Measurements from ENCODE around the gene BCL2L12.

BCL2L12 gene

DNA sequence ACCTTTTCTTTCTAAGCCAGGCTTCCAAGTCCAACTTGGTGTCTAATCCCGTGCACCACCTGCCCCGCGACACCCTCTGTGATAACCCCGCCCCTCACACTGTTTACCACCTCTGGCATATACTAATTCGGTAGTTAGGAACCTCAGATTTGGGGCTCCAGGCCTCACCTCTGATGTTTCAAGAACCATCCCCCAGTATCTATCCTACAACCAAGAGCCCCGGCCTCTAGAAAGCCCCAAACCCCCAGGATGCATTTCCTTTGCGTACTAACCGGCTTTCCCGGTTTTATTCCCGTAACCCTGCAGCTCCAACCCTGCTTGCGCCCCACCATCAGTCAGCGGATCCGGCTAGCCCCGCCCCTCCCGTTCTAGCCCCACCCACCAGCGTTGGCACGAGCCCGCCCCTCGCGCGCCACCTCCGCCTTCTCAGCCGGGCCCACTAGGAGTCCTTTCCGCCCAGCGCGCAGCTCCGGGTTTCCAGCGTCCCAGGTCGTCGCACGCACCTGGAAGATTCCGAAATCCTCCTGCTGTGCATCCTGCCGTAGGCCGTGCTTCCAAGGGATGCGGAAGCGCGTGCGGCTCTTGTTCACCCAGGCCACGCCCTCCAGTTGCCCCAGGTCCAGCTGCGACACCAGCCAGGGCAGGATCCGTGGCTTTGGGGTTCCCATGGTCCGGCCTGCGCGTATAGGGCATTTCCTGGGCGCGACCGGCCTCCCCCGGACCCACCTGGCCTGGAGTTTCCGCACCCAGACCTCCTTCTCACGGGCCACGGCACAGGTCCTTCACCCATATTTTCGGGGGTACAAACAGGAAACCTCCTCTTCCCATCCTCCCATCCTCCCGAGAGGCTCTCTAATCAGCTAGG is 1.3 kb upstream of the BCL2L12 start:
- peak; percentile 98 for DNase-seq (ENCODE audit: low spot score)

GRCh38 chr19:49665036-49665350 is 740 bp upstream of the BCL2L12 start:
- DNase-seq (ENCODE audit: low spot score) = no peak

DNA sequence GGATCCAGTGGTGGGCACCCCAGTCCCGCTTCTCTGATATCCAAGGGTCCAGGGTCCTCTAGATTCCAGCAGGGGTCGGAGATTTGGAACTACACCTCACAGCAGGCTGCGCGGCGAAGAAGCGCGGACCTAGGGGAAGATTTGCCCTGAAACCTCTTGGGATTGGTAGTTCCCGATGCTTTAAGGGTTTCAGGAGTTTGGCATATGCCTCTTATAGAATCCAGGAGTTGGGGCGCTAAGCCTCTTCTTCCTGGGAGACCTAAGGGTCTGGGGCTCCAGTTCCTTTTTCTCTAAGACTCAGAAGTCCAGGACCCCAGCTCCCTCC is 349 bp downstream of the BCL2L12 start:
- no peak for DNase-seq (ENCODE audit: low spot score)

- DNase-seq (ENCODE audit: low spot score) = no peak
These were observed 1.7 kb downstream of the BCL2L12 start for GRCh38 chr19:49667473-49667872.

- DNase-seq (ENCODE audit: low spot score) = no peak
These were observed 3.8 kb downstream of the BCL2L12 start for GRCh38 chr19:49669516-49669915.

DNA sequence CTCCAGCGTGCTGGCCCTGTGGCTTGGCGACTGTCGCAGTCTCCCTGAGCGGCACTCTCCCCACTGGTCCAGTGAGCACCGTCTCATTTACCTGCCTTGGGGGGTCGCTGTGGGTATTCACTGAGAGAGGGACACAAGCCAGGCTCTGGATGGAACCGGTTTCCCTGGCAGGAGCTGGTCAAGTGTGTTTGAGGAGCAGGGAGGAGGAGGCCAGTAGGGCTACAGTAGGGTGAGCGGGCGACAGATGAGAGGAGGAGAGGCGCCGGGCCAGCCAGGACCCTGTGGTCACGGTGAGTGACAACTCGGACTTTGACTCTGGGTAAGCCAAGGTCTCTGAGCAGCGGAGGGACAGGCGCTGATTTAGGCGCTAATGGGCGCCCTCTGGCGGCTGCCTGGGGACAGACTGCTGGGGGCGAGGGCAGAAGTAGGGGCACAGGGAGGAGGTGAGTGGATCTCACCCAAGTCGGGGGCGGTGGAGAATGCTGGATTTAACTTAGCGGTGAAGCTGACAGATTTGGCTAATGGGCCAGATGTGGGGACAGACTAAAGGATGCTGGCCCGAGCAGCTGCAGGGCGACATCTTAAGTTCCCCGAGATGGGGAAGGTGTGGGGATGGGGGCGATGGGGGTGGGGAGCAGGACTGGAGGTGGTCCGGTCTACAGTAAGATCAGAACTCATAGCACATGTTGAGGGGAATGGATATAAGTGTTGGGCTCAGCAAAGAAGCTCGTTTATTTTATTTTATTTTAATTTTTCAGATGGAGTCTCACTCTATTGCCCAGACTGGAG is 6.6 kb downstream of the BCL2L12 start:
- DNase-seq (ENCODE audit: low spot score) = peak; percentile 89

DNA sequence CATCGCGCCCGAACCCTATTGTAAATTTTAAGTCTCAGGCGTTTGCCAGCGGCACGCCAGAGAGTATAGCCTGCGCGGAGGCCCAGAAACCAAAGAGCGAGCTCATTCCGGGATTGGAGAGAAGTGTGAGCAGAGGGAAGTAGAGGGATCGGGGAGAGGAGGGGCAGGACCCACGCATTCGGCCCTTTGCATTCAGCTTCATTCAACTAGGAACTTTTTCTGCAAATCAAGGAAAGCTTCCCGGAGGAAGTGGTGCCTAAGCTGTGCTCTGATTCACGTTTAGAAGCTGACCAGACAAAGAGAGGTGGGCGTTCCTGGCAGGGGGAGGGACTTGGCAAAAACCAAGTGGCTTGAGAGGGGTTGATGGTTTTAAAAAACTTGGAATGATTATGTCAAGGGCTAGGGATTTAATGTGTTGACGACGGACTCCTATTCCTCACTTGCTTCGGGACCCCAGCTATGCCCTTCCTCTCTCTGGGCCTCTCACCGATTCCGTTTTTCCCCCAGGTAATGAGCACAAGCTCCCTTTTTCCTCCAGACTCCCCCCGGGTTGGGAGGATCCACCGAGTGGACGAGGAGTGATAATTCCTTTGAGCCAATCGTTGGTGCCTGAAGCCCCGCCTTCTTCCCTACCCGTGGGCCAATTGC is 10.5 kb downstream of the BCL2L12 start:
- peak; percentile 95 for DNase-seq (ENCODE audit: low spot score)

GRCh38 chr19:49676784-49677230 is 11.1 kb downstream of the BCL2L12 start:
- peak; percentile 100 for DNase-seq (ENCODE audit: low spot score)

DNA sequence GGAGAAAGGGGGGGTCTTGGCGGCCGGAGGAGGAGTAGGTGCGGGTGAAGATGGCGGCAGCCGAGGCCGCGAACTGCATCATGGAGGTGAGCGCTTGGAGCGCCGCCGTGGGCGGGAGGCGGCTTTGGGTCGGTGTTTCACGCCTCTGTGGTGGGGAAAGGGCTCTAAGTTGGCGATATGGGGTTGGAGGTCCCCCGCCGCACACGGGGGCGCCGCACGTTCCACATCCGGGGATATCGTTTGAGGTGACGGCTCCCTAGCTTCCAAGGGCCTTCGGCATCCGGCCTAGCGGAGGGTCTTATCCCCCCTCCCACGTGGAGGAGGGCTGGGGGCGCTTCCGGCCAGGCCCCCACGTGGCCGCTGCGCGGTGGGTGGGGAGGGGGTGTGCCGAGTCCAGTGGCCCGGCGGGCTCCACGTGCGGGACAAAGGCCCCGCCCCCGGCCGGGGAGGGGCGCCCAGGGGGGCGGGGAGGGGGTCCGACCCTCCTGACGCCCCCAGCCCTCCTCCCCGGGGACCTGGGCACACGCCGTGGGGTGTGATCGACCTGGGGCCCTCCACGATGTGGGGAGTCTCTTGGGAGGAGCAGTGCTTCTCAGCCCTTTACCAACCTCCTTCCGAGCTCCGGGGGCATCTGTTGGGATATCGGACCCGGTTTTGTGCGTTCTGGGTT is 11.6 kb downstream of the BCL2L12 start, which contains the start of gene PRMT1:
Gene PRMT1 (plus strand): TSS at position 41 of the 670 bp plus-strand sequence. CDS start 10 bp downstream, at position 51.
- no peak for DNase-seq (ENCODE audit: low spot score)

DNA sequence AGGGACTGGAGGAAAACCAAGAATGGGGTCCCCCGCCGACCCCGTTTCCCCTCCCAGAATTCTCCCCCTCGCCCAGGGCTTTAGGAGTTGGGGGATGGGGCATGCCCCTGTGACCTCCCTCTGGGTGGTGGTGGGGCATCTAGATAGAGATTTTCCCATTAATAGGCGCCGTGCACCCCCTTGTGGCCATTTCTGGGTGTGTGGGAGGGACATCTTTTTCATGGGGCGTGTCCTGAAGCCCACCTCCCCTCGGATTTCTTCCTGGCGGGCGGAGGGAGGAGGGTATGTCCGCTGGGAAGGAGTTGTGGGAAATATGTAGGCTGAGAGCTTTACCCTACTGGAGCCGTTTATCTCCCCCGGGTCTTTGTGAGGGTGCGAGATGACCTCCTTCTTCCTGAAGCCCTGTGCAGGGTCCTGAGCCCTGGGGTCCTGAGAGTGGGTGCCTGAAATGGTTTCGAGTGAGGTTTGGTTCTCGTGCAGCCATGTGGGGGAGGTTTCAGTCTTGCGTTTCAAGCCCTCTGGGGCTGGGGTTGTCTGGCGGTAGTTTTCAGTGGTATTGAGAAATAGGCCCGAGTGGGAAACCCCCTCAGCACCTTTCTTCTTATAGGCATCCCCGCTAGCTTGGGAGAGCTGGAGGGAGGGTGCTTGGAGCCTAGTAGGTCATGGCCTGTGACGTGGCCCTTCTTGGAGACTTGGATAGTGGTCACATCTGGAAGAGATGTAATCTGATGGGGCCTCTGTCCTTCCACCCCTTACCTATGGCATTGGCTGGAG is 12.4 kb downstream of the BCL2L12 start:
- DNase-seq (ENCODE audit: low spot score) = peak; percentile 69

DNA sequence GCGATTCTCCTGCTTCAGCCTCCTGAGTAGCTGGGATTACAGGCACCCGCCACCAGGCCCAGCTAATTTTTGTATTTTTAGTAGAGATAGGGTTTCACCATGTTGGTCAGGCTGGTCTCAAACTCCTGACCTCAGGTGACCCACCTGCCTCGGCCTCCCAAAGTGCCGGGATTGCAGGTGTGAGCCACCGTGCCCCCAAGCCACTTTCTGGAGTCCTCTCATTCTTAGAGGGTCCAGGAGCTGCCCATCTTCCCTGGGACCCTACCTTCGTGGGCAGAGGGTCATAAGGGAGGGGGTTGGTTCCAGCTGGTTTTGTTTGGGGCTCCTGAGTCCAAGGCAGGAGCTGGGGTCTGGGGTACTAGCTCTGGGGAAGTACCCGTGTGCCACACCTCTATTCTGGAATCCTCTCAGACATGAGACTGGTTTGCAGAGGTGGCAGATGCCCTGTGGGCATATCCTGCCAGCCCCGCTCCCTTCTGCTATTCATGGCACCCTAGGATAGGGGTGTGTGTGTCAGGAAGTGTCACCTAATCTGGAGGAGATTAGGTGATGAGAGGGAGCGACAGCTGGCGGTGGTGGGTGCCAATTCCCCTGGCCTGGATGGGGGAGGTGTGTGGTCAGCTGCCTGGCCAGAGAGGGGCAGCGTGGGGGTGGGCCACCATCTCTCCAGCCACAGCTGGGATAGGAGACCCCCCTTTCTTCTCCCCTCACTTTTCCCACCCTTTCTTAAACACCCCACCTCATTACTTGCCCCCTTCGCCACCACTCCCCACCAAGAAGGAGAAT is 13.4 kb downstream of the BCL2L12 start:
- no peak for DNase-seq (ENCODE audit: low spot score)

GRCh38 chr19:49679771-49680413 is 14.2 kb downstream of the BCL2L12 start:
- DNase-seq (ENCODE audit: low spot score) = no peak

GRCh38 chr19:49680421-49681351 is 15.0 kb downstream of the BCL2L12 start:
- peak; percentile 81 for DNase-seq (ENCODE audit: low spot score)

- no peak for DNase-seq (ENCODE audit: low spot score)
These were observed 16.1 kb downstream of the BCL2L12 start for GRCh38 chr19:49681830-49682229.

- no peak for DNase-seq (ENCODE audit: low spot score)
These were observed 16.5 kb downstream of the BCL2L12 start for GRCh38 chr19:49682274-49682673.

GRCh38 chr19:49683814-49684250 is 18.1 kb downstream of the BCL2L12 start:
- DNase-seq (ENCODE audit: low spot score) = no peak

DNA sequence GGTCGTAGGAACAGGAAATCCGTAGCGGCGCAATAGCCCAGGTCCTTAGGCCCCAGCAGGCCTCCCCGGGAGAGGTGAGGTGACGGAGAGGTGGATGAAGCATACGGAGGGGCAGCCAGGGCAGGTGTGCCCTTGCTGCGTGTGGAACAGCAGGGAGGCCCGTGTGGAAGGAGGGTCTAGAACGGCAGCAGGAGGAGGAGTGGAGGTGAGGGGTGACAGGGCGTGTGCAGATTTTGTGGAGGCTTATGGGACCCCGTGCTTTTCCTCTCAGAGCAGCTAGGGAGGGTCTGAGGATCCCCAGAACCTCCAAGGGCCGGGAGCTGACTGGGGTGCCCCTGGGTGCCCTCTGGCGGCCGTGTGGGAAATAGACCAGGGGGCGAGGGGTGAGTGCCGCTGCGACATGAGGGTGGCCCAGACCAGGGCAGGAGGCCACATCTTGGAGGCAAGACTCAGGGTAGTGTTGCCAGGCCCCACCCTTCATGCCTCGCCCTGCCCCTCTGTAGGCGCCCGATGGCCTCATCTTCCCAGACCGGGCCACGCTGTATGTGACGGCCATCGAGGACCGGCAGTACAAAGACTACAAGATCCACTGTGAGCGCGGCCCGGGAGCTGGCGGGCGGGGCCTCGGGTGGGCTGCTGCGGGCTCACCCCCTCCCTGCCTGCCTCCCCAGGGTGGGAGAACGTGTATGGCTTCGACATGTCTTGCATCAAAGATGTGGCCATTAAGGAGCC is 18.7 kb downstream of the BCL2L12 start:
- DNase-seq (ENCODE audit: low spot score) = no peak

DNA sequence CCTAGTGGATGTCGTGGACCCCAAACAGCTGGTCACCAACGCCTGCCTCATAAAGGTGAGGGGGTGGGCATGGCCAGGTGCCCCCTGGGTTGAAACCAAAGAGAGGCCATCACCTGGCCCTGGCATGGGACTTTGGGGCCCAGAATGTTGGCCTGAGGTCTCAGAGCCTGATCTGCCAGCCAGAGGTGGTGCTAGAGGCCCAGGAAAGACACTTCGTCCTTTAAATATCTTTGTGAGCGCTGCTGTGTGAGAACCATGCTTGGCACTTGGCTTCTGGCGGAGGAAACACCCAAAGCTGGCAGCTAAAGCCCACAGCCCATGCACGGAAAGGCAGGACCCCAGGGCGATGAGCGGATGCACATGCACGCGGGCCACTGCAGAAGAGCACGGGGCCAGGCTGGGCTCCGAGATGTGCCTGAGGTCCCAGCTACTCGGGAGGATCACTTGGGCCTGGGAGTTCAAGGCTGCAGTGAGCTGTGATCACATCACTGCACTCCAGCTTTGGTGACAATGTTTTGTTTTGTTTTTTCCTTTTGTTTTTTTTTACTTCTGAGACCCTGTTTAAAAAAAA is 19.3 kb downstream of the BCL2L12 start:
- no peak for DNase-seq (ENCODE audit: low spot score)

Data from SW480 (cell line).